DMS153 treated with DMSO at 0.1 percent for 48 hours (cell line): Measurements from ENCODE around the gene TUBA8.
"Not testable (repeated sequence)": the region's sequence is repeated elsewhere in the genome, so short reads cannot be mapped to it uniquely, and the experiment has no call there.

ENCODE experiments used
- DNase-seq: peaks from one replicate; lab custom pipeline; 2025; ENCODE audit not compliant: unreplicated experiment; lab: John Stamatoyannopoulos, UW

Gene TUBA8

GRCh38 chr22:18170284-18170683 is 59.7 kb downstream of the TUBA8 start:
- not testable (repeated sequence) for DNase-seq

- not testable (repeated sequence) for DNase-seq
Observed at GRCh38 chr22:18172203-18172602, 61.6 kb downstream of the TUBA8 start.

GRCh38 chr22:18172776-18173175 is 62.2 kb downstream of the TUBA8 start:
- not testable (repeated sequence) for DNase-seq

- DNase-seq: not testable (repeated sequence)
Observed at GRCh38 chr22:18173441-18173840, 62.8 kb downstream of the TUBA8 start.
